Hepatocyte (in vitro differentiated cells): ENCODE results near the gene ENOX1.

Source experiments
- CTCF ChIP-seq: fragments of 200-600 bp; sonication (generic); IDR thresholded peaks from 2 replicates; pipeline ENCODE4 v1.5.1; 2016; ENCODE audit warnings: antibody characterized with exemption, mild to moderate bottlenecking; ENCODE audit not compliant: poor library complexity
- EZH2phosphoT487 ChIP-seq: fragments of 200-600 bp; sonication (generic); IDR thresholded peaks from one replicate; pipeline ENCODE4 v1.6.1; 2018; ENCODE audit warnings: antibody characterized with exemption, mild to moderate bottlenecking, low read depth, moderate library complexity; ENCODE audit not compliant: unreplicated experiment, severe bottlenecking

- TF ChIP-seq CTCF (no peak), EZH2phosphoT487 (no peak)
These were observed 615.3 kb downstream of the ENOX1 start for GRCh38 chr13:43171489-43171888.
